ENCODE results near the gene VWA5A.
A peak's percentile ranks its signal among the peaks of the same experiment; 100 is the strongest.

VWA5A gene, protein sequence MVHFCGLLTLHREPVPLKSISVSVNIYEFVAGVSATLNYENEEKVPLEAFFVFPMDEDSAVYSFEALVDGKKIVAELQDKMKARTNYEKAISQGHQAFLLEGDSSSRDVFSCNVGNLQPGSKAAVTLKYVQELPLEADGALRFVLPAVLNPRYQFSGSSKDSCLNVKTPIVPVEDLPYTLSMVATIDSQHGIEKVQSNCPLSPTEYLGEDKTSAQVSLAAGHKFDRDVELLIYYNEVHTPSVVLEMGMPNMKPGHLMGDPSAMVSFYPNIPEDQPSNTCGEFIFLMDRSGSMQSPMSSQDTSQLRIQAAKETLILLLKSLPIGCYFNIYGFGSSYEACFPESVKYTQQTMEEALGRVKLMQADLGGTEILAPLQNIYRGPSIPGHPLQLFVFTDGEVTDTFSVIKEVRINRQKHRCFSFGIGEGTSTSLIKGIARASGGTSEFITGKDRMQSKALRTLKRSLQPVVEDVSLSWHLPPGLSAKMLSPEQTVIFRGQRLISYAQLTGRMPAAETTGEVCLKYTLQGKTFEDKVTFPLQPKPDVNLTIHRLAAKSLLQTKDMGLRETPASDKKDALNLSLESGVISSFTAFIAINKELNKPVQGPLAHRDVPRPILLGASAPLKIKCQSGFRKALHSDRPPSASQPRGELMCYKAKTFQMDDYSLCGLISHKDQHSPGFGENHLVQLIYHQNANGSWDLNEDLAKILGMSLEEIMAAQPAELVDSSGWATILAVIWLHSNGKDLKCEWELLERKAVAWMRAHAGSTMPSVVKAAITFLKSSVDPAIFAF

DNA sequence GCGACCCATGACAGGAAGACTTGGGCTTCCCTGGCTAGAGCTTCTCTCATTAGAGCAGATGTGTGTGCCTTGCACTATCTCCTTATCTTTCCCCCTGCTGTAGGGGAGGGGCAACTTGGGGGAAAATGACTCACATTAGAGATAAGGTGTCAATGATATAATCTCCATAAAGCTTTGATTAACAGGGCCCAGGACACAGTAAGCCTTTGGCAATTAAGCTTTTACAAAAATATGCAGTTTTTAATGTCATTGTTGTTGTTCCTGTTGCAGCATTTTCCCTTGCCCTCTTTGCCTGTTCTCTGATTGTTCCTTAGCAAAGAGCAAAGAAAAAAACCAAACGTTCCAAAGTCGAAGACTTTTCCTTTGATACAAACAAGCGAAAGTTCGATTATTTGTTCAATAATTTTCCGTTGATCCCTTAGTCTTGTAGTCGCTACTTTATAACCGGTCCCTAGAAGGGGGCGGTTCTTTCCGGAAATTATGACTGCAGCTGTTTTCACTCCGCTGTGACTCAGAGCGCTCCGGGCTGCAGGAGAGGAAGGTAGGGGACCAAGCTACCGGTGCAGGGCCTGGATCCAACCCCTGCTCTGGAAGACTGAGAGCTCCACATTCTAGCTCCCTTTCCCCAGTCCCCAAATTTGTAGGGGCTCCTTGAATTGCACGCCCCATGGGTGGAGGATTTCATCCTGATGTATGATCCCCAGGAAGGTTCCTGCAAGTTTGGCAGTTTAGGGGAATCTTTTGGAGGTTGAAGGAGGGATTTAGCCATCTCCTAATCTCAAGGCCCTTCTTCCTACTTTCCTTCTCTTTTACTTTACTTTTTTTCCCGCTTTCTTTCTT, at the start of gene VWA5A:
Gene VWA5A (plus strand): TSS at position 509 of the 840 bp plus-strand sequence. CDS start 2,062 bp downstream, outside the sequence.
- DNase-seq (ENCODE audit: low read depth), result peak; percentile 62

DNA sequence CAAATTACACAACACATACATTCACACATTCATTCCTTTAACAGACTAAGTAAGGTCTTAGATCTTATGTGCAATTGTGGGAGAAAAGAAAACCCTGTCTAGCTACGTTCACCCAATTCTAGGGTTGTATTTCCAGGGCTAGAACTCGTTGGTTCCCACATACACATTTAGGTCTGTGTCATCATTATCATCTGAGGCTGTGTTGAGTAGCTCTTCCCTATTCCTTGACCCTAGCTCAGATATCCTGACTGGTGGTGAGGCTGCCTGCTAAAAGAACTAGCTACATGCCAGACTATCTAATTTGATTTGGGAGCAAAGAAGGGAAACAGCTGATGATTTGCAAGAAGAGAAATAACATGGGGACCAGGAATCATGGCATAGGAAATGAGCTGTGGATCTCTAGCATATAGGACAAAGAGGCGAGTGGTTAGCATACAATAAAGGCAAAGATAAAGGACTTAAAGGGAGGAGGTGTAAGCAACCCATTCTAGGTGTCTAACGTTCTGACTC, 46.6 kb upstream of the VWA5A start:
- DNase-seq (ENCODE audit: low read depth), result no peak

DNA sequence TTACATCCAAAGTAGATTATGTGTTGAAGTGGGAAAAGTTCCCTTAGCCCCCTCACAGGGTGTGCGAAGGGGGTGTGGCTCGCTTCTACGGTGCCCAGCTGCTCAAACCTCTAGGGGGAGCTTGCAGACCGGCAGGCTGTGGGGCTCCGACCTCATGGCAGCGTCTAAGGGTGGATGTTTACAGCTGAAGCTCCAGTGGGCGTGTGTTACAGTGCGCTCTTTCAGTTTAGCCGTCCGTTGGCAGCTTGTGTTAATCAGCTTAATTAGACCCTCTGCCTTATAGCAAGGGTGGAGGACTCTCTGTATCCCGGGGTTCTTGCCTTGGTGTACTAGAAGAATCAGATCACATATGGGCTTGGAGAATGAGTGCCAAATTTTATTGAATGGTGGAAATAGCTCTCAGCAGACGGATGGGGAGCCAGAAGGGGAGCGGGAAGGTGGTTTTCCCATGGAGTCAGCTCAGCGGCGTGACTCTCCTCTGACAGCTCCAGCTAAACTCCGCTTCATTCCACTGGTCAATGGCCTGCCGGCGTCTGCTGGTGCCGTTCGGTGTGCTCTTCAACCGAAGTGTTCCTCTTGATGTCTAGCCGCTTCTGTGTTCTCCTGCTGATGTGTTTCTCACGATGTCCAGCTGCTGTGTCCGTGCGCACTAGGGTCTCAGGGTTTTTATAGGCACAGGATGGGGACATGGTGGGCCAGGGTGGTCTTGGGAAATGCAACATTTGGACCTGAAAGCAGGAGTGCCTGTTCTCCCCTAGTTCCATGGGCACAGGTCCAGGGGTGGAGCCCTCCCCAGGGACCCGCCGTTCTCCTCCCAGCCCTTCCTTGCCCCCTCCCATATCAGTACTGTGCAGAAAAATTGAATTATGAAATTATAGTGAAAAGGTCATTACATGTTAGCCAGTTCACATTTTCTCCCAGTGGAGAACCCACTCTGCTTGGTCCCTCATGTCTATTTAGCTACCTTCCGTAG, 45.5 kb upstream of the VWA5A start:
- no peak for DNase-seq (ENCODE audit: low read depth)

DNA sequence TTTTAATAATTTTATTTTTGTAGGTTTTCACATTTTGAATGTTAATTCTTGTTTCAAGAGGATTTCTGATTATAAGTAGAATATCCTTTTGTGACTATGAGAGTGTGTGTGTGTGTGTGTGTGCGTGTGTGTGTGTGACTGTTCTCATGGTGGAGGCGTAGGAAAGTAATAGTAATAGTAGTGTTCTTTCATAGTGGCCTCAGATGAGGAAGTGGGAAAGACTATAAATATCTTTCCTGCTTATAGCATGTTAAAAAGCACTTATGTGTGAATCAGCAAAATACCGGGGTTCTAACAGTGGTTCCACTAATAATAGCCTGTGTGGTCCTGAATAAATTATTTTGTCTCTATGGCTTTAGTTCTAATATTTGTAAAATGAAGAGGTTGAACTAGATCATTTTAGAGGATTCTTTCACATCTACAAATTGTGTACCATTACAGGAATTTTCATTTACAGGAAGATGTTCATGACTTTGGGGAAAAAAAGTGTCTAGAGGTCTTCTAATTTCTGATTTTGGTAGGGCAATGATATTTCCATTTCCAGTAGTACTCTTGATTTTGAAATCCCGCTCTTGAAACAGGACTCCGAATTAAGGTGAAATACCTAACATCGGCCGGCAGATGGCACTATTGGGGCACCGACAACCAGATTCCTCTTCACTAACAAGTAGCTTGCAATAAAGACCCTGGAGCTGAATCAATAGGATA, 44.2 kb upstream of the VWA5A start:
- peak; percentile 47 for DNase-seq (ENCODE audit: low read depth)

DNA sequence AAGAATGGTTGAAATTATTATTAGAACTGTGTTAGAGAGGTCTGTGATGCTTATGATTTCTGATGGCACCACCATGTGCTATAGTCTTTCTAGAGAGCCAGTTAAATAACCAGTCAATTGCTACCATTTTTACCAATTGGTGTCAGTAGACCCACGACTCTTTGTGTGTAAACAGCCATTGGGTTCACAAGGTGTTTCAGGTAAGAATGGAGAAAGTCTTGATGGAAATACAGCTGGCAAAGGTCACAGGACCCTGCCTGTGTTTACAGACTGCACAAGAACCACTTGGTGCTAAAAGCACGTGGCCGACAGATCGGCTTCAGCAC, 43.7 kb upstream of the VWA5A start:
- DNase-seq (ENCODE audit: low read depth), result no peak

DNA sequence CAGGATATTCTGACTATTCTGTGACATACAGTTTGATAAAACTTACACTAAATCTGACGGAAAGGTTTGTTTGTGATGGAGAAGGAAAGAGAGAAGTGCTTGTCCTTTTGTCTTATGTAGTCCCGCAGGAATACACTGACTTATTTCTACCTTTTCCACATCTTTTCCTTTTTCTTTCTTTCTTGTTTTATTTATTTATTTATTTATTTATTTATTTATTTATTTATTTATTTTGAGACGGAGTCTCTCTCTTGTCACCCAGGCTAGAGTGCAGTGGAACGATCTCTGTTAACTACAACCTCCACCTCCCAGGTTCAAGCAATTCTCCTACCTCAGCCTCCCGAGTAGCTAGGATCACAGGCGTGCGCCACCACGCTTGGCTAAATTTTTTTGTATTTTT, 43.1 kb upstream of the VWA5A start:
- DNase-seq (ENCODE audit: low read depth), result no peak

DNA sequence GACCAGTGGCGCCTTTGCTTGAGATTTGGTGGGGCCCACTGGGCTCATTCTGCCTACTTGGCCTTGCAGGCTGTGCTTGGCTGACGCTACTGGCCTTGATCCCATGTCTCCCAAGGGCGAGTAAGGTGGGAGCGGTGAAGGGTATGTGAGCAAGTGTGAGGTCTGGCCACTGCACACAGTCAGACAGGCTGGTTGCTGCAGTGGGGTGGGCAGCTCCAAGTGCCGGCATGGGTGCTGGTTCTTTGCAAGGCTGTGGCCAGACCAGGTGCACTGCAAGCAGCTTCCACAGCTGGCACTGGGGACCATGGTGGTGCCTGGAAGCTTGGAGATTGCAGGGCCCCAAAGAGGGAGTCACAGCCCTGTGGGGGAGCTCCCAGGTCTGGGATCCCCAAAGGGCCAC, 40.7 kb upstream of the VWA5A start:
- no peak for DNase-seq (ENCODE audit: low read depth)

DNA sequence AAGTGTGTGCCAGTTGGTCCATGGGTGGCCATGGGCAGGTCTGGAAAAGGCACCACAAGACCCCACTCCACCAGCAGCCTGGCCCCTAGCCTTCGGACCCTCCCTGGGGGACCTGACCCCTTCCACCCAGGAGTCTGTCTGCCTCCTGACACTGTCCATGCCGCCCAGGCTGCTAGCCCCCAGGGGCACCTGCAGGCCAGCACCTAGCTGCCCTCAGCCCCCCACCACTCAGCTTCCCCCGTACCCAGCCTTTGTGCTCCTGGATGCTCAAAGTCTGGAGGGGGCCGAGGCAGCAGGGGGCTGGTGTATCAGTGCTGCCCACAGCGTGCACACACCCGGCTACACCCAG, 39.8 kb upstream of the VWA5A start:
- no peak for DNase-seq (ENCODE audit: low read depth)

DNA sequence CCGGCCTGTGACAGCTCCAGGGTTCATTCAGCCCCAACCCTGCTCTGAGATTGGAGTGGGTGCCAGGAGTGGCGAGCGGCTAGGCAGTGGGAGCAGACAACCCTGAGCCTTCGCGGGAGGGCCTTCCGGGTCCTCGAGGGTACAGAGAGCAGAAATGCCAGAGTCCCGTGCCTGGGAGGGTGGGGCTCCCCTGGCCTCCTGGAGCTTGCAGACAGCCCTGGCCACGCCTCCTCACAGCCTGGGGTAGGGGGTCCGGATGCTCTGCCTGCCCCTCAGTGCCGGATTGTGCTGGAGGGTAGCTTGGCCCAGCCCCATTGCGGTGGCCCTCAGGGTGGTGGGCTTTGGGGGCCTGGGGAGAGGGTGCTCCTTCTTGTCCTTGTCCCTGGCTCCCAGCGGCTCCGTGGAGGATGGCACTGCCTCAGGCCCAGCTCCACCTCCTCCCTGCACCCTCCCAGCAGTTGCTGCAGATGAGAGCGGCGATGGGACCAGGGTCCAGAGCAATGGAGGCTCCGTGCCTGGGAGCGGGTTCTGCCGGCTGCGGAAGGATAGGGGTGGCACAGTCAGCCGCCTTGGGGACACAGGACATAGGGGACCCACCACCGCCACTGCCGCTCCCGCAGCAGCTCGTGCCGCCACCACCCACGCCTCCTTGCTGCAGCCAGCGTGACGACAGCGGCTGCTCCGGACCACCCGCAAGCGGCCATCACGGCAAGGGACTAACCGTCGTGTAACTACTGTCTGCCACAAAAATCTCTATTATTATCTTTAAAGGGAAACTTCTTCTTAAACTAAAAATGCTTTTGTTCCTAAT, 39.2 kb upstream of the VWA5A start:
- DNase-seq (ENCODE audit: low read depth), result no peak

DNA sequence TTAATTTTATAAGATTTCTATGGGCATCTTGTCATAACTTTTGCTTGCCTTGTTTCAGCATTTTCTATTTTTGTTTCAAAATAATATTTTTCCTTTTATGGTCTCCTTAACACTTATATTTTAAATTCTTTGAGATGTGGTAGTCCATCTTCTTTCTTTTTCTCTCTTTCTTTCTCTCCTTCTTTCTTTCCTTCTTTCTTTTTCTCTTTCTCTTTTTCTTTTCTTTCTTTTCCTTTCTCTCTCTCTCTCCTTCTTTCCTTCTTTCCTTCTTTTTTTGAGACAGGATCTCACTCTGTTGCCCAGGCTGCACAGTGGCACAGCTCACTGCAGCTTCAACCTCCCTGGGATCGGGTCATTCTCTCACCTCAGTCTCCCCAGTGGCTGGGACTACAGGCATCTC, 38.0 kb upstream of the VWA5A start:
- DNase-seq (ENCODE audit: low read depth), result no peak

DNA sequence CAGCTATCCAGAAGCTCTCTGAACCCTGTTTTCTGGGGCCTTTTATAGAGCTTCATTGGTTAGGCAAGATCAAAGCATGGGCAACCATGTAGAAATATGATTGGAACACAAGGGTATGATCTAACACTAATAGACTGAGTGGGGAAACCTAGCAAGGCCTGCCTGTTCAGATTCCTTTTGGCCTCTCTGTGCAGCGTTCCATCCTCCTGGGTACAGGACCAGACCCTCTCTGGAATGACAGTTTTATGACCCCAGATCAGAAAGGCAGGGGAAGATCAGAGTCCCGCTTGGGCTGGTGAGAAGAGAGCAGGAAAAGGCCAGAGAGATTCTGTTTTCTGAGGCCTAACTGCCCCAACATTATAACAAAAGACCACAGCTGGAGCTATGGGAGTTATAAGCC, 36.7 kb upstream of the VWA5A start:
- DNase-seq (ENCODE audit: low read depth), result no peak

DNA sequence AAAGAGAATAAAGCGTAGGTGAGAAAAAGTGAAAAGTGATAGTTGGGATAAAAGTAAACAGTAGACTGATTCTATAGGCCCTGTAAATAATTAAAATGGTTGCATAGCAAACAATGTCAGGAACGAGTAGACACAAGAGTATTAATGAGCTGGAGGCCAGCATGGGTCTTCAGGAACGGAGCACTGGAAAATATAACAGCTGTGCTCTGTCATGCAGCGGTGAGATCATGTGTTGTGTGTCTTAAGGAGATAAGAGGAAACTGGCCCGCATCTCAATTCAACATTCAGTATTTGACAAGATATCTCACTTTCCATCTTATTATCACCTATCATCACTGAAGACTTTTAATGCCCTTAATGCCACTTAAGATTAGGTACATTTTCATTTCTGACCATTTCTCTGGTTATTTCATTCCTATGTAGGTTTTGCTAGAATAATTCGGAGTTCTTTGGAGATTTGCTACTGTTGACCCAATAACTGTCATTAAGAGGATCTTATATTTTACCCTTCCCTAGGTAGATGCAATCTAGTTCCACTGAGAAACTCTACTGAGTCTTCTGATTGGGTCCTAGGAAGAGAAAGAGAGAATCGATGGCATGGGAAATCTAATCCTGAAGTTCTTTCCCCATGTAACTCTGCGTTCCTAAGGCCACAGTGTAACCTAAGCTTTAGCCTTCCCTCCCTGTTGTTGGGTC, 35.5 kb upstream of the VWA5A start:
- no peak for DNase-seq (ENCODE audit: low read depth)

DNA sequence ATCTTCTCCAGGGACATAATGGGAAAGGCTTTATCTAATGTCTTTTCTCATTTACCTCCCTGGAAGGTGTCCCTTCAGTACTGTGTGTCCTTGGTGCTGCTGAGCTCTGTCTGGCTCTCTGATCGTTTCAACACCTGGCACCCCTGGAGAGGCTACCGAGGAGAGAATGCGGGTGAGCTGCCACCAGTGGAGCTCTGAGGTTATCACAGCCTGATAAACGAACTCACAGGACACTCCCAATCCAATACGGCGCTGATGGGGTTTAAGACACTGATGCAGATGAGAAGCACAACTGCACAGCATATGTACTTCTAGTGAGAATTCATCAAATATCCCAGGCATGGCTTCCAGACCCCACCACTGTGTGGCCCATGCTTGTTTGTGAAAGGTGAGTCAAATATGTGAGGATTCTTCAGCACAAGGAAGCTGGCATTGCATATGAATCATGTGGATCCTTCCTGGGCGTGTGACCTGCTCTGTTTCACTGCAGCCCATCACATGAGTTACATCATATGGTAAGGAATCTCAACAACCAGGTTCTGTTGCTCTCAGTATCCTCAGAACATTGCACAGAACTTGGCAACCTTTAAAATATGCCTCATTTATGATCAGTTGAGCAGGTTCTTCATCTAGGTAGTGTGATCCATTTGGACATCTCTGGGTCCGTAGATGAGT, 34.8 kb upstream of the VWA5A start:
- DNase-seq (ENCODE audit: low read depth), result no peak

DNA sequence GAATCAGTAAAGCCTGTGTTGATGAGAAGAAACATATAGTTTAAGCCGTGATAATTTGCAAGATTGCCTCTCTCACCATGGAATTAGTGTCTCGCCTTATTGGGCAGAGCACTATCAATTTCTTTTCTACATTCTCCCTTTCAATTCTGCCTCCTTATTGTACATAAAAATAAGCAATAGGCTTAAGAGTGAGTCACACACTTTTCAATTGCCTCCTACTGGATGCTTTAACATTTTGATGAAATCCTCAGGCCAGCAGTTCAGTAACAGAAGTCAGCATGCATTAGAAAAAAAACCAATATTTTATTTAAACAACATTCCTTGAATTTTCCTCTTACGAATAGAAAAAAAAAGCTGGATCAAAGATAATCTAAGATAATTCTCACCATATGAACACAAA, 33.8 kb upstream of the VWA5A start:
- no peak for DNase-seq (ENCODE audit: low read depth)

DNA sequence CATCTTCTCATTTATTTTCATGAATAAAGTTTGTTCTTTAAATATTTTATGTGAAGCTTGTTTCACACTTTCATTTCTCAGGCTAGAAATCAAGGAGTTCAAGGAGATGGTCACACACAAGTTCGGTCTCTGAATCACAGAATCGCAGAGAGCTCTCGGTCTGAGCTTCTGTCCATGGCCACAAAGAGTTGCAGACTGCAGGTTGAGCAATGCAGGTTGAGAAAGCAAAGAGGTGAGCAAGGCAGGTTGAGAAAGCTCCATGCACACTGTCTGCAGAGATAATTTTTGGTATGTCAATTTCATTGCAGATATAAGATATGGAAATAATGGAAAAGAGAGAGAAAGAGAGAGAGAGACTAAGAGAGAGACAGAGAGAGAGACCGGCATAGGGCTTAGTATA, 32.9 kb upstream of the VWA5A start:
- no peak for DNase-seq (ENCODE audit: low read depth)

DNA sequence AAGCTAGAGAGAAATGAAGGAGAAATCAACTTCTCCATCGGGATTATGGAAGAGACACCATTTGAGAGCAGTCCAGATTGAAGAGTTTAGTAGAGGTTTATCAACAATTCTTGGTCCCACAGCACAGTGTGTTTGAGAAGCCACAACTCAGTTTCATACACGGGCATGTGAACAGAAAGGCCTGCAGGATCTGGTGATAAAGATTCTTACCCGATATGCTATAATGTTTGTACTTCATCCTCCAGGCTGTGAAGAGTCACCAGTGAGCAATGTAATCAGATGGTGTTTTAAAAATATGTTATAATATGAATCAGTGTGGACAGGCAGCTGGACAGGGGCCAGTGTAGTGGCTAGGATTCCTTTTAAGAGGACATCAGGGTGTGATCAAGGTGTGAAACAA, 29.7 kb upstream of the VWA5A start:
- no peak for DNase-seq (ENCODE audit: low read depth)

DNA sequence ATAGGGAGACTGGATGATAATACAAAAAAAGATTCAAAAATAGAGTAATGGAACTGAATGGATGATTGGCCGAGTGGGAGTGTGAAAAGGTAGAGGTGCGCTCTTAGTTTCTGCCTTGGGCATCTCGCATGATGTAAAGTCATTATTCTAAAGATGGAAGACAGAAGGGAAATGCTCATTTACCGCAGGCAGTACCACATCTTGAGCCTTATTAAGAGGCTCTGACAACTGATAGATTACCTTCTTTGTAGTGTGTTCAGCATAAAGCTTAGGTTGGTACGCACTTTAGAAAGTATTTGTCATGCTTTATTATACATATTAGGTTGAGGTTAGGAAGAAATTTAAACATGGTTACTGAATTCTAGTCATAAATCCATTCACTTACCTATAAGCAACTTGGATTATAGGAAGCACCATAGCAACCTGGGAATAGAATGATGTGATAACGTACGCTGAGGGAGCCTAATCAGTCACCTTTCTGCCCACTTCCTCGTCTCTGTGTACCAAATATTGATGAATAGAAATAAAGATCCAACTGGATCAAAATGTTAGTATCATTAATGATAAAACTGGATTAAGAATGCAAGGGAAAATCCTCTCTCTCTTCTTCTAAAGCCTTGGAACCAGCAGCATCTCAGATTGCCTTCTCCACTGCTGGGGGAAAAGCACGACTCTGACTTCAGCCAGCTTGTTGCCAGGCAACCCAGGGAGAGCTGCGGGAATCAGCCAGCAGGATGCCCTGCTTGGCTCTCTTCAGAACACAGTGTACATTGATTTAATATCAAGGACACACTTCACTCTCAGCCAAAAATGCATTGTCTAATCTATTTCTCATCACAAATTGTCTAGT, 29.0 kb upstream of the VWA5A start:
- no peak for DNase-seq (ENCODE audit: low read depth)

DNA sequence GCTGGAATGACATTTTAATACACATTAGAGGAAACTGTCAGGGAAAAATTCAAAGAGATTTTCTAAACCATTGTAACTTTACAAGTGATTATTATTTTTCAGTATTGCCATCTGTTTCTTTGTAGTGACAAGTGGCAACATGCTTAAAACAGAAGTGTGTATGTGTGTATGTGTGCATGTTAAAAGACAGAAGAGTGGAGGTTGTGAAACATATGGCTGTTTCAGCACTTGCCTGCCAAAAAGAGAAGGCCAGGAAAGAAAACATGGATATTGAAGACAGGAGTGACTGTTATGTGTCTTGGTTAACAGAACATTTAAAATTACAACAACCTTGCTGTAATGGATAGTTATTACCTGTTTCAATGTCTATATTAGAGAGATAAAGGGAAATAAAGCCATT, 24.3 kb upstream of the VWA5A start:
- no peak for DNase-seq (ENCODE audit: low read depth)
